NCI-H1436 (cell line): ENCODE results near the gene RBL1.

Source experiments
- DNase-seq: peaks from one replicate; lab custom pipeline; 2025; lab: John Stamatoyannopoulos, UW

The RBL1 gene

DNA sequence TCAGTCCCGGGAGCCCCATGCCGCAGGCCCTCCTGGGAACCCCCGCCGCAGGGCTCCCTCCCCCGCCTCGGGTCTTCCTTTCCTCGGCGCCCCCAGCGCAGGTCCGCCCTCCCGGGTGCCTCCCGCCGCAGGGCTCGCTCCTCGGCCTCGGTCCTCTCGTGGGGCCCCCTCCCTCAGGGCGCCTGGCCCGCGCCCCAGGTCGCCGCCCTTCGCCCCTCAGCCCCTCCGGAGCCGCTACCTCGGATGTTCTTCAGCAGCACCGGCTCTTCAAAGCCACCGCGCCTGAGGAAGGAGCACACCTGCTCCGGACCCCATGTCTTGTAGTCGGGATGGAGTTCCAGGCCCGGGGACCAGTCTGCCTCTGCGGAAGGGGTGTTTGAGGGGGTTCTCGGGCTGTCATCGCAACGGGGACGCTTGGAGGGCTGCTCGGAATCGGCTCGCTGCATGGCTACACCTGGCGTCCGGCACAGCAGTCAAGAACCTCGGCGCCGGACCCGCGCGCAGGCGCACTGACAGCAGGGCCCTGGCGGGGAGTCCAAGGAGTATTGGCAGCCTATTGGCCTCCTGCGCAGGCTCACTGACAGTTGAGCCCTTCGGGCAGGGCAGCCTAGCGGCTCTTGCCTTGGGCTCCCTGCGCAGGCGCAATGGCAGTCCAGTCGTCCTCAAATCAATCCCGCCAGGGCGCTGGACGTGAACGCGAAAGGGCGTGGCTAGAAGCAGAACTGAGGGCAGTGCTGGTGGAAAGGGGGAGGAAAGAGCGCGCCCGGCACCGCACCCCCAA is 144.4 kb downstream of the RBL1 start, which contains the start of gene SAMHD1:
Gene SAMHD1 (minus strand): TSS at position 511 of the 781 bp plus-strand sequence. CDS start 65 bp downstream, at position 446.
- DNase-seq, result peak; percentile 88

- no peak for DNase-seq
Observed at GRCh38 chr20:36950414-36951197, 145.2 kb downstream of the RBL1 start.
